Activated T-helper 1 cell treated with anti-CD3 and anti-CD28 coated beads, Interleukin-12 subunit alpha, Interleukin-12 subunit beta, Interleukin-2, Interleukin-4 antibody, amounts not matched to agents 30 ng/mL and 10 ng/mL and 1 ng/mL, durations not matched to agents 14 hours and 24 hours and 36 hours (primary cell): ENCODE measurements around the gene PRKRIP1. TPM values are rescaled to one million over a fixed set of nuclear protein-coding genes. Genes with fewer than 3 reads are reported as not detected.

Source experiments
- DNase-seq: peaks from one replicate; pipeline ENCODE4 v3.0.0; 2021; ENCODE audit warnings: low spot score
- H3K27ac Mint-ChIP-seq: one replicate; pipeline ENCODE4 v1.8.0; 2021; ENCODE audit warnings: mild to moderate bottlenecking, mixed read lengths
- H3K27me3 Mint-ChIP-seq: one replicate; pipeline ENCODE4 v1.8.0; 2022; ENCODE audit warnings: mild to moderate bottlenecking, moderate library complexity, mixed read lengths; ENCODE audit not compliant: insufficient read depth
- H3K36me3 Mint-ChIP-seq: one replicate; pipeline ENCODE4 v1.8.0; 2021; ENCODE audit warnings: low read depth, mixed read lengths
- H3K4me1 Mint-ChIP-seq: one replicate; pipeline ENCODE4 v1.8.0; 2021; ENCODE audit warnings: low read depth, mixed read lengths
- H3K4me3 Mint-ChIP-seq: one replicate; pipeline ENCODE4 v1.8.0; 2021; ENCODE audit warnings: mild to moderate bottlenecking, moderate library complexity, mixed read lengths
- H3K9me3 Mint-ChIP-seq: one replicate; pipeline ENCODE4 v1.8.0; 2021; ENCODE audit warnings: mixed read lengths
- intact Hi-C: fragments of 100-400 bp; cut with micrococcal nuclease; formaldehyde crosslinking; loops from one replicate; pipeline ENCODE4 v1.15.1; 2024
- total RNA-seq: library from RNA; stranded (reverse); gene quantifications from 2 replicates; pipeline ENCODE4 v1.2.3, GENCODE V29; 2022

The PRKRIP1 gene
- total RNA-seq, 1 donor from 2014 or later = 25.7 TPM

- Mint-ChIP-seq H3K4me3 (peak overlapping the region; percentile 86), H3K9me3 (no peaks in the 10 kb centered on the region), H3K27ac (peak overlapping the region; percentile 100), H3K4me1 (peaks cover 68% of the 10 kb centered on the region), H3K27me3 (no peaks in the 10 kb centered on the region), H3K36me3 (peaks cover 31% of the 10 kb centered on the region)
- peak; percentile 83 for DNase-seq
- intact Hi-C loops = loop anchor here (1.0 to 2.0 kb wide), 3 partner anchors 10 to 39 kb away; partner anchors contain the start of genes ALKBH4, LRWD1 and PRKRIP1
Measured at GRCh38 chr7:102425639-102426267, 29.6 kb downstream of the PRKRIP1 start.

DNA sequence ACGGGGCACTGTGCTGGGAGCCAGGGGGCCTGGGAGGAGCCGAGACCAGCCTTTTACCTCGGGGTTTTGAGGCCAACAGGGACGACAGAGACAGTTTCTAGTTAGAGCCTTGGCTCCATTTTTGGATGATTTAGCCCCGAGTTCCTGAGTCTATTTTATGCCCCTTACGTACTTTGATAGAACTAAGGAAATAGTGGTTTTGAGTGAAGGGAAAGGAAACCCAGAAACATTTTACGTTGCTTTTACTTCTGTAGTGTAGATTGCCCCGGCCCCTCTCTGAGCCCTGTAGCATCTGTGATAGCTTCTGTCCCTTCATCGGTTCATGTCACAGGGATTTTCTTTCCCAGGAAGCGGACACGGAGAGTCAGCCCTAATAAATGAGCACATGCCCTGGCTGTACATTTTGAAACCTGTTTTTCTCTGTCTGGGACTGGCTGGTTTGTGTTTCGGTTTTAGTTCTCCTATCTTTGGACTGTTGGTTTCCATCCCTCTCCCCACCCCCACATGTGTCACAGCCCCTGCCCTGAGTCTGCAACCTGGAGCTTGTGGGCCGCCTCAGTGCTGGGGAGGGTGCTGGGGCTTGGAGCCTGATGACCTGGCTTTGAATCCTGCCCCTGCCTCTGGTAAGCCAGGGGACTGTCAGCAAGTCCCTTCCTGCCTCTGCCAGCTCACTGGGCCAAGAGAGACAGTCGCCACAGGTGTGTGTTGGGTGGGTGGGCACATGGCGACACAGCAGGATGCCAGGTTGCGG is 30.3 kb downstream of the PRKRIP1 start:
- no peaks in the 10 kb centered on the region for H3K9me3 Mint-ChIP-seq
- peak; percentile 73 for DNase-seq
- H3K27me3 Mint-ChIP-seq = no peaks in the 10 kb centered on the region
- intact Hi-C loops = loop anchor here (1.0 to 2.0 kb wide), 3 partner anchors 11 to 38 kb away; partner anchors contain the start of genes ALKBH4, LRWD1 and PRKRIP1
- peak overlapping the region; percentile 100 for H3K27ac Mint-ChIP-seq
- H3K4me1 Mint-ChIP-seq = peaks cover 70% of the 10 kb centered on the region
- peak overlapping the region; percentile 86 for H3K4me3 Mint-ChIP-seq
- H3K36me3 Mint-ChIP-seq = peaks cover 28% of the 10 kb centered on the region

- intact Hi-C loops = loop anchor here (2.0 kb wide), 1 partner anchor 38 kb away; the partner anchor contains the start of genes ALKBH4 and LRWD1
- Mint-ChIP-seq H3K9me3 (no peaks in the 10 kb centered on the region), H3K36me3 (peaks cover 28% of the 10 kb centered on the region), H3K27me3 (no peaks in the 10 kb centered on the region), H3K27ac (peak overlapping the region; percentile 100), H3K4me1 (peaks cover 76% of the 10 kb centered on the region), H3K4me3 (peak overlapping the region; percentile 86)
- DNase-seq = no peak
Measured at GRCh38 chr7:102427019-102427405, 30.8 kb downstream of the PRKRIP1 start.

DNA sequence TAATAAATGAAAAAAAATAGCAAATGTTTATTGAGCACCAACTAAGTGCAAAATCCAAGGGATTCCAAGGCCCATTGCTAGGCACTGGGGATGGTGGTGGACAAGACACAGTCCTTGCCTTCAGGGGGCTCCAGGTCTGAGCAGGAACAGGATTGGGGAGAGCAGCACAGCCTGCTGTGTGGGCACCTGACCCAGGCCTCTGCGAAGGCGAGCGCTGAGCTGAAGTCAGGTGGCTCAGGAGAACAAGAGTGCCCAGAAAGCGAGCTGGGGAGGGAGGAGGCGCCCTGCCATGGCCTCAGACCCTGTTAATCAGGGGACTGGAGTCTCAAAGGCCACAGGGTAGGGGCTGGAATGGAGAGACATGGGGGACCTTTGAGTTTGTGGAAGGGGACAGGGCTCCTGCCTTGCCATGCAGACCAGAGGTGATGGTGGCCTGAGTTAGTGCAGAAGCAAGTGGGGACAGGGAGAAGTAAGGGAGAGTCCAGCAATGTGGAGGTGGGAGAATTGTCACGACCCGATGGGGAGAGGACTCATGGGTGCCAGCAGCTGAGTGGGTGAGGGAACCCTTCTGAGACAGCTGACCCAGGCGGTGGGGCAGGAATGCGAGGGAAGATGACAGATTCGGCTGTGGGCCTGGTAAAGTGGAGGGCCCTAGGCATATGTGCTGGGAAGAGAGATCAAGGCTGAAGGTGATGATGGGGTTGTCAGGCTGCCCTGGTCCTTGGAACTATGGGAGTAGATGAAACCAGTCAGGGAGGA is 33.2 kb downstream of the PRKRIP1 start:
- Mint-ChIP-seq H3K27me3 (no peaks in the 10 kb centered on the region), H3K27ac (peak overlapping the region; percentile 76), H3K4me1 (peaks cover 75% of the 10 kb centered on the region), H3K4me3 (no peak overlapping the region), H3K9me3 (no peaks in the 10 kb centered on the region), H3K36me3 (peaks cover 23% of the 10 kb centered on the region)
- DNase-seq = no peak
- intact Hi-C loops = no loop called here

- Mint-ChIP-seq H3K27me3 (no peaks in the 10 kb centered on the region), H3K27ac (peak overlapping the region; percentile 87), H3K9me3 (no peaks in the 10 kb centered on the region), H3K36me3 (peaks cover 19% of the 10 kb centered on the region), H3K4me3 (peak overlapping the region; percentile 79), H3K4me1 (peaks cover 69% of the 10 kb centered on the region)
- intact Hi-C loops = no loop called here
- DNase-seq = peak; percentile 56
Measured at GRCh38 chr7:102431617-102432298, 35.6 kb downstream of the PRKRIP1 start.

- H3K27me3 Mint-ChIP-seq = no peaks in the 10 kb centered on the region
- peaks cover 17% of the 10 kb centered on the region for H3K36me3 Mint-ChIP-seq
- DNase-seq = no peak
- H3K27ac Mint-ChIP-seq = peak overlapping the region; percentile 87
- no peaks in the 10 kb centered on the region for H3K9me3 Mint-ChIP-seq
- intact Hi-C loops = loop anchor here (1.0 kb wide), 1 partner anchor 17 kb away; no protein-coding TSS in a partner anchor
- H3K4me1 Mint-ChIP-seq = peaks cover 64% of the 10 kb centered on the region
- peak overlapping the region; percentile 79 for H3K4me3 Mint-ChIP-seq
Measured at GRCh38 chr7:102432442-102433218, 36.5 kb downstream of the PRKRIP1 start.

GRCh38 chr7:102433219-102434038 is 37.3 kb downstream of the PRKRIP1 start, which contains the start of gene ORAI2:
TSS of gene ORAI2 (plus strand) at chr7:102433575. CDS start at chr7:102438957, 5,382 bp downstream.
- H3K27me3 Mint-ChIP-seq = no peaks in the 10 kb centered on the region
- peak within 1 kb of the TSS; percentile 87 for H3K27ac Mint-ChIP-seq
- intact Hi-C loops = loop anchor here (1.0 kb wide), 3 partner anchors 18 to 31 kb away; partner anchors contain the start of genes ALKBH4 and LRWD1
- DNase-seq = peak; percentile 82
- peak within 1 kb of the TSS; percentile 84 for H3K4me3 Mint-ChIP-seq
- no peaks in the 10 kb centered on the region for H3K9me3 Mint-ChIP-seq
- peaks cover 17% of the 10 kb centered on the region for H3K36me3 Mint-ChIP-seq
- H3K4me1 Mint-ChIP-seq = peaks cover 58% of the 10 kb centered on the region

- peaks cover 52% of the 10 kb centered on the region for H3K4me1 Mint-ChIP-seq
- peak overlapping the region; percentile 84 for H3K4me3 Mint-ChIP-seq
- H3K27ac Mint-ChIP-seq = peak overlapping the region; percentile 82
- no peaks in the 10 kb centered on the region for H3K9me3 Mint-ChIP-seq
- no peaks in the 10 kb centered on the region for H3K27me3 Mint-ChIP-seq
- intact Hi-C loops = loop anchor here (1.0 kb wide), 2 partner anchors 30 kb away; partner anchors contain the start of genes ALKBH4 and LRWD1
- no peak for DNase-seq
- peaks cover 17% of the 10 kb centered on the region for H3K36me3 Mint-ChIP-seq
Measured at GRCh38 chr7:102434039-102434486, 37.9 kb downstream of the PRKRIP1 start.

DNA sequence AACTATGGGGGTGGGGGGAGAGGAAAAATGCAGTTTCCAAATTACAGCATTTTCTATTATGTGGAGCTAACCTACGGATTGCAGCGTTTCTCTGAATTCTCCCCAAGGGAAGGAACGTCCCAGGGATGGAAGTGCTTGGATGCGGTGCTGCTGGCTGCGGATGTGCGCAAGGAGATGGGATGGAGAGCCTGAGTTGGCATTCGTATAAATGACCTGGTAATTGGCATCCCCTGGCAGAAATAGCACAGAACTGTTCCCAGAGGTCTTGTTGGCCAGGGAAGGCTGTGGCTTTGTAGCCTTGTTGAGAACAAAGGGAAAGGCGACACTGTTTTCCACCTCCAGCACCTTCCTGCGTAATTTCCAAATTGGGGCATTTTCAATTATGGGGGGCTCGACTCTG is 40.0 kb downstream of the PRKRIP1 start:
- H3K4me3 Mint-ChIP-seq = peak overlapping the region; percentile 49
- DNase-seq = no peak
- no peaks in the 10 kb centered on the region for H3K27me3 Mint-ChIP-seq
- peaks cover 12% of the 10 kb centered on the region for H3K36me3 Mint-ChIP-seq
- H3K27ac Mint-ChIP-seq = peak overlapping the region; percentile 18
- H3K9me3 Mint-ChIP-seq = no peaks in the 10 kb centered on the region
- peaks cover 33% of the 10 kb centered on the region for H3K4me1 Mint-ChIP-seq
- intact Hi-C loops = no loop called here

GRCh38 chr7:102439963-102440795 is 44.0 kb downstream of the PRKRIP1 start:
- peaks cover 19% of the 10 kb centered on the region for H3K36me3 Mint-ChIP-seq
- H3K4me1 Mint-ChIP-seq = peaks cover 11% of the 10 kb centered on the region
- H3K27me3 Mint-ChIP-seq = no peaks in the 10 kb centered on the region
- DNase-seq = no peak
- no peaks in the 10 kb centered on the region for H3K9me3 Mint-ChIP-seq
- intact Hi-C loops = no loop called here
- no peak overlapping the region for H3K27ac Mint-ChIP-seq
- no peak overlapping the region for H3K4me3 Mint-ChIP-seq
